Left renal cortex interstitium (tissue), 4 donors: ENCODE data around the gene TGFBI. TPM values are rescaled to one million over a fixed set of nuclear protein-coding genes. Genes with fewer than 3 reads are reported as not detected.
A peak's percentile ranks its signal among the peaks of the same experiment; 100 is the strongest.

ENCODE experiments used
- DNase-seq, 4 donors: peaks; one replicate each; pipeline ENCODE4 v3.0.0-alpha.2; 2013; ENCODE audit warnings: low read depth in 4 of 4, low spot score in 2 of 4, missing footprints in 1 of 4
- polyA plus RNA-seq, 4 donors: library from polyadenylated mRNA; unstranded; fragments of 120-200 nt; gene quantifications; one replicate each; pipeline ENCODE4 v1.2.1, GENCODE V29; 2013; ENCODE audit not compliant: insufficient read length in 4 of 4

The TGFBI gene
- polyA plus RNA-seq, 4 donors: 212 to 302 (median 253) TPM

GRCh38 chr5:136082390-136083193 lies 53.8 kb downstream of the TGFBI start:
- peak in 2 of 4 donors; percentile 52 to 71 for DNase-seq

GRCh38 chr5:136084698-136085097 lies 55.9 kb downstream of the TGFBI start:
- DNase-seq: no peak

- no peak for DNase-seq
These were observed 58.2 kb downstream of the TGFBI start for GRCh38 chr5:136086783-136087566.

- DNase-seq: no peak
These were observed 59.4 kb downstream of the TGFBI start for GRCh38 chr5:136087961-136088871.

GRCh38 chr5:136089791-136090190 lies 61.0 kb downstream of the TGFBI start:
- DNase-seq: no peak

- DNase-seq: no peak
These were observed 61.5 kb downstream of the TGFBI start for GRCh38 chr5:136090319-136090718.

GRCh38 chr5:136094189-136094912 lies 65.6 kb downstream of the TGFBI start:
- no peak for DNase-seq

GRCh38 chr5:136094913-136095641 lies 66.3 kb downstream of the TGFBI start:
- no peak for DNase-seq

- no peak for DNase-seq
These were observed 69.4 kb downstream of the TGFBI start for GRCh38 chr5:136098176-136098575.

GRCh38 chr5:136099870-136100269 lies 71.1 kb downstream of the TGFBI start:
- no peak for DNase-seq

GRCh38 chr5:136101884-136102283 lies 73.1 kb downstream of the TGFBI start:
- no peak for DNase-seq

- no peak for DNase-seq
These were observed 74.3 kb downstream of the TGFBI start for GRCh38 chr5:136103118-136103517.

GRCh38 chr5:136104306-136104965 lies 75.6 kb downstream of the TGFBI start:
- DNase-seq: no peak

- no peak for DNase-seq
These were observed 77.7 kb downstream of the TGFBI start for GRCh38 chr5:136106351-136107031.

- DNase-seq: no peak
These were observed 79.4 kb downstream of the TGFBI start for GRCh38 chr5:136108180-136108611.

- no peak for DNase-seq
These were observed 80.0 kb downstream of the TGFBI start for GRCh38 chr5:136108766-136109165.

- no peak for DNase-seq
These were observed 80.8 kb downstream of the TGFBI start for GRCh38 chr5:136109453-136110135.
